Caco-2 (cell line): Measurements from ENCODE around the gene TBCCD1. TPM values are rescaled to one million over a fixed set of nuclear protein-coding genes. Genes with fewer than 3 reads are reported as not detected.

Experiments used
- BruUV-seq: library from RNA; stranded (reverse); fragments of 400-500 nt; replicated peaks from 2 replicates; lab custom pipeline; 2021; lab: Mats Ljungman, UMichigan
- CTCF ChIA-PET: fragments of 300-600 bp; sonication (Branson Sonifier 250); formaldehyde crosslinking; loops from one replicate; lab custom pipeline; 2022; ENCODE audit warnings: antibody characterized with exemption; lab: Charles Lee
- POLR2A ChIA-PET: fragments of 300-600 bp; sonication (Branson Sonifier 250); formaldehyde crosslinking; loops from one replicate; lab custom pipeline; 2022; ENCODE audit warnings: antibody characterized with exemption; lab: Charles Lee
- DNase-seq, 2 experiments: peaks; one replicate each; pipeline versions ENCODE4 v3.0.0 to v3.0.0-alpha.2; 2020 to 2022
- H3K27me3 ChIP-seq: replicated peaks from 2 replicates; pipeline ENCODE4 v1.6.0; 2011; ENCODE audit warnings: low read length; ENCODE audit not compliant: control insufficient read depth, insufficient read depth
- H3K36me3 ChIP-seq: 2 replicates; pipeline ENCODE4 v1.5.1; 2011; ENCODE audit warnings: low read length; ENCODE audit not compliant: control insufficient read depth, insufficient read depth
- H3K4me1 ChIP-seq: fragments of 250-450 bp; sonication (Bioruptor Pico); 2 replicates; pipeline ENCODE4 v1.5.1; 2020; ENCODE audit warnings: mild to moderate bottlenecking
- H3K4me3 ChIP-seq: 2 replicates; pipeline ENCODE4 v1.5.1; 2011; ENCODE audit warnings: low read depth, mild to moderate bottlenecking, control low read depth, low read length
- H3K9me3 ChIP-seq: fragments of 250-450 bp; sonication (Bioruptor Pico); 2 replicates; pipeline ENCODE4 v1.5.1; 2020; ENCODE audit warnings: mild to moderate bottlenecking, moderate library complexity
- H3K27ac Mint-ChIP-seq: one replicate; pipeline ENCODE4 v1.8.0; 2022; ENCODE audit warnings: mixed read lengths; ENCODE audit not compliant: unreplicated experiment
- H3K27me3 Mint-ChIP-seq: one replicate; pipeline ENCODE4 v1.8.0; 2022; ENCODE audit warnings: mixed read lengths; ENCODE audit not compliant: insufficient read depth, unreplicated experiment
- H3K36me3 Mint-ChIP-seq: one replicate; pipeline ENCODE4 v1.8.0; 2022; ENCODE audit warnings: mild to moderate bottlenecking, mixed read lengths; ENCODE audit not compliant: insufficient read depth, unreplicated experiment
- H3K4me1 Mint-ChIP-seq: one replicate; pipeline ENCODE4 v1.8.0; 2022; ENCODE audit warnings: low read depth, mixed read lengths; ENCODE audit not compliant: unreplicated experiment
- H3K4me3 Mint-ChIP-seq: one replicate; pipeline ENCODE4 v1.8.0; 2022; ENCODE audit warnings: mild to moderate bottlenecking, moderate library complexity, mixed read lengths; ENCODE audit not compliant: unreplicated experiment
- H3K9me3 Mint-ChIP-seq: one replicate; pipeline ENCODE4 v1.8.0; 2022; ENCODE audit warnings: mixed read lengths; ENCODE audit not compliant: unreplicated experiment
- intact Hi-C: fragments of 100-400 bp; cut with micrococcal nuclease; formaldehyde crosslinking; loops from one replicate; pipeline ENCODE4 v1.10.0; 2022; ENCODE audit not compliant: unreplicated experiment
- total RNA-seq: library from RNA; stranded (reverse); gene quantifications from 2 replicates; pipeline ENCODE4 v1.2.3, GENCODE V29; 2022
- TF ChIP-seq, protein P1 (sequence below), 2 experiments: fragments of 200-600 bp in 1 of 2; IDR thresholded peaks; 1 replicate in 1 of 2; 2 replicates in 1 of 2; pipeline versions ENCODE4 v1.5.1 to v1.8.0; 2011 to 2022; ENCODE audit warnings: antibody characterized with exemption in 1 of 2, control low read depth in 1 of 2, inconsistent platforms in 1 of 2, low read depth in 1 of 2, low read length in 1 of 2, mild to moderate bottlenecking in 1 of 2, moderate library complexity in 1 of 2; ENCODE audit not compliant: insufficient read depth in 1 of 2, severe bottlenecking in 1 of 2, unreplicated experiment in 1 of 2

TBCCD1 gene
- total RNA-seq, 1 experiment from 2014 or later = 14.7 TPM

DNA sequence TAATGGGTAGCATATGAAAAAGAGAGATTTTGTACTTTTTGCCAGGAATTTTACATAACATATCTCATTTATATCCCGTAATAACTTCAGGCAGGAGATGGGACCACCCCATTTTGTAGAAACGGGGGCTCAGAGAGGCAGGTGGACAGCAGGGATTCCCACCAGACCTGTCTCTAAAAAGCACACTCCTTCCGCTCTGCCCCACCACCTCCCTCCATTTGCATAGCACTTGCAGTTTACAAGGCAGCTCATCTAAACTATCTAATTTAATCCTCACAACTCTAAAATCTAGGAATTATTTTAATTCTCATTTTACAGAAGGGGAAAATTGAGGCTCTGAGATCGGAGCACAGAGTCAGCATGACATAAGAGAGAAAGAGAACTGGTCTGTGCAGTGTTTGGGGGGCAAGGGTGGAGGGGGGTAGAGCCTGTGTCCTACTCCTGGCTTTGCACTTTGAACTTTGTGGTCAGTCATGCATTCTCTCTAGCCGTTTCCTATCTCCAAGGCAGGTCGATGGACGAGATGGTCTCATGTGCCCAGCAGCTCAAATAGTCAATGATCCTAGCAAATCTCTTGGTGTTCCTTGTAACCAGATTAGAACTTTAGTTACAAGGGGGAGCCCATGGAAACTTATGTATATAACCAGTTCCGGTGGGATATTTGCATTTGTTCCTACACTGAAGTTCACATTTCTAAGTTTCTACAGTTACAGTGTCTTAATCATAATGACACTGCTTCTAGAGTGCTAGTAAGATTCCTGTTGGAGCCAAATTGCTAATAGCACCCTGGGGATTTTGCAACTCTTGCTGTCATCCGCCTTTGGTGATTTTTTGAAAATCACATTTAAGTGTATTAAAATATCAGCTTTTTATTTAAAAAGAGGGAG lies 41.5 kb downstream of the TBCCD1 start:
- H3K27me3 ChIP-seq = no peaks in the 10 kb centered on the region
- BruUV-seq = no TSS peak
- Mint-ChIP-seq H3K27ac (no peak overlapping the region), H3K36me3 (no peaks in the 10 kb centered on the region), H3K4me3 (no peak overlapping the region), H3K4me1 (peaks cover 16% of the 10 kb centered on the region), H3K9me3 (peaks cover 11% of the 10 kb centered on the region), H3K27me3 (no peaks in the 10 kb centered on the region)
- no peaks in the 10 kb centered on the region for H3K9me3 ChIP-seq
- H3K4me1 ChIP-seq = peaks cover 10% of the 10 kb centered on the region
- intact Hi-C loops = no loop called here
- DNase-seq = no peak
- TF ChIP-seq, protein P1, sequence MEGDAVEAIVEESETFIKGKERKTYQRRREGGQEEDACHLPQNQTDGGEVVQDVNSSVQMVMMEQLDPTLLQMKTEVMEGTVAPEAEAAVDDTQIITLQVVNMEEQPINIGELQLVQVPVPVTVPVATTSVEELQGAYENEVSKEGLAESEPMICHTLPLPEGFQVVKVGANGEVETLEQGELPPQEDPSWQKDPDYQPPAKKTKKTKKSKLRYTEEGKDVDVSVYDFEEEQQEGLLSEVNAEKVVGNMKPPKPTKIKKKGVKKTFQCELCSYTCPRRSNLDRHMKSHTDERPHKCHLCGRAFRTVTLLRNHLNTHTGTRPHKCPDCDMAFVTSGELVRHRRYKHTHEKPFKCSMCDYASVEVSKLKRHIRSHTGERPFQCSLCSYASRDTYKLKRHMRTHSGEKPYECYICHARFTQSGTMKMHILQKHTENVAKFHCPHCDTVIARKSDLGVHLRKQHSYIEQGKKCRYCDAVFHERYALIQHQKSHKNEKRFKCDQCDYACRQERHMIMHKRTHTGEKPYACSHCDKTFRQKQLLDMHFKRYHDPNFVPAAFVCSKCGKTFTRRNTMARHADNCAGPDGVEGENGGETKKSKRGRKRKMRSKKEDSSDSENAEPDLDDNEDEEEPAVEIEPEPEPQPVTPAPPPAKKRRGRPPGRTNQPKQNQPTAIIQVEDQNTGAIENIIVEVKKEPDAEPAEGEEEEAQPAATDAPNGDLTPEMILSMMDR (IDR thresholded peaks at IDR 0.05; ENCODE audit: insufficient read depth in 1 of 2, low read depth in 1 of 2, low read length in 1 of 2, severe bottlenecking in 1 of 2, unreplicated experiment in 1 of 2) = no peak
- ChIA-PET CTCF (no interaction called here), POLR2A (no interaction called here)
- H3K36me3 ChIP-seq = no peaks in the 10 kb centered on the region
- H3K4me3 ChIP-seq = no peak overlapping the region

DNA sequence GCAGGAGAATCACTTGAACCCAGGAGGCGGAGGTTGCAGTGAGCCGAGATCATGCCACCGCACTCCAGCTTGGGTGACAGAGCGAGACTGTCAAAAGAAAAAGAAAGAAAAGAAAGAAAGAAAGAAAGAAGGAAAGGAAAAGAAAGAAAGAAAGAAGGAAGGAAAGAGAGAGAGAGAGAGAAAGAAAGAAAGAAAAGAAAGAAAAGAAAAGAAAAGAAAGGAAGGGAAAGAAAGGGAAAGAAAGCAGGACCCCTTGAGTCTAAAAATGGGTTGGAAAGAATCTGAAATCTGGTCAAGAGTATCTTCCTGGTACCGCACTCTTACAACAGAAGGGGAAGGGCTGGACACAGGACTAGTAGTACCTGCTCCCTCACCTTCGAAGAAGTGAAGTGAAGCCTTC lies 42.5 kb downstream of the TBCCD1 start:
- no peaks in the 10 kb centered on the region for H3K27me3 ChIP-seq
- intact Hi-C loops = no loop called here
- CTCF ChIA-PET = no interaction called here
- no peak overlapping the region for H3K4me3 ChIP-seq
- Mint-ChIP-seq H3K36me3 (no peaks in the 10 kb centered on the region), H3K27ac (no peak overlapping the region), H3K27me3 (no peaks in the 10 kb centered on the region), H3K4me3 (no peak overlapping the region), H3K9me3 (peaks cover 11% of the 10 kb centered on the region), H3K4me1 (peaks cover 16% of the 10 kb centered on the region)
- H3K9me3 ChIP-seq = no peaks in the 10 kb centered on the region
- TF ChIP-seq, protein P1 (IDR thresholded peaks at IDR 0.05; ENCODE audit: insufficient read depth in 1 of 2, low read depth in 1 of 2, low read length in 1 of 2, severe bottlenecking in 1 of 2, unreplicated experiment in 1 of 2) = no peak
- H3K36me3 ChIP-seq = no peaks in the 10 kb centered on the region
- POLR2A ChIA-PET = no interaction called here
- no TSS peak for BruUV-seq
- DNase-seq = no peak
- peaks cover 10% of the 10 kb centered on the region for H3K4me1 ChIP-seq

GRCh38 chr3:186523434-186523833 lies 43.7 kb downstream of the TBCCD1 start:
- Mint-ChIP-seq H3K4me3 (no peak overlapping the region), H3K27ac (no peak overlapping the region), H3K9me3 (peaks cover 3% of the 10 kb centered on the region), H3K36me3 (no peaks in the 10 kb centered on the region), H3K27me3 (no peaks in the 10 kb centered on the region), H3K4me1 (peaks cover 16% of the 10 kb centered on the region)
- H3K9me3 ChIP-seq = no peaks in the 10 kb centered on the region
- no peak for DNase-seq
- peaks cover 10% of the 10 kb centered on the region for H3K4me1 ChIP-seq
- H3K27me3 ChIP-seq = no peaks in the 10 kb centered on the region
- H3K36me3 ChIP-seq = no peaks in the 10 kb centered on the region
- TF ChIP-seq, protein P1 (IDR thresholded peaks at IDR 0.05; ENCODE audit: insufficient read depth in 1 of 2, low read depth in 1 of 2, low read length in 1 of 2, severe bottlenecking in 1 of 2, unreplicated experiment in 1 of 2) = no peak
- CTCF ChIA-PET = no interaction called here
- intact Hi-C loops = no loop called here
- POLR2A ChIA-PET = no interaction called here
- no peak overlapping the region for H3K4me3 ChIP-seq
- no TSS peak for BruUV-seq
